Osteoblast (primary cell): ENCODE data around the gene HHAT. TPM values are rescaled to one million over a fixed set of nuclear protein-coding genes. Genes with fewer than 3 reads are reported as not detected.

Experiments
- DNase-seq: peaks from one replicate; pipeline ENCODE4 v3.0.0; 2011; ENCODE audit warnings: low spot score, mixed read lengths; ENCODE audit not compliant: insufficient read length; ENCODE audit errors: missing footprints
- H2AFZ ChIP-seq: 2 replicates; pipeline ENCODE4 v1.6.0; 2011; ENCODE audit warnings: mild to moderate bottlenecking, low read length
- H3K27ac ChIP-seq: 2 replicates; pipeline ENCODE4 v1.5.1; 2011; ENCODE audit warnings: mild to moderate bottlenecking, low read depth, low read length, moderate library complexity
- H3K27me3 ChIP-seq: 2 replicates; pipeline ENCODE4 v1.6.0; 2012; ENCODE audit warnings: mild to moderate bottlenecking, control low read depth, inconsistent platforms, low read length, moderate library complexity; ENCODE audit not compliant: insufficient read depth
- H3K36me3 ChIP-seq: 2 replicates; pipeline ENCODE4 v1.5.1; 2011; ENCODE audit warnings: mild to moderate bottlenecking, low read length, control low read depth, moderate library complexity; ENCODE audit not compliant: insufficient read depth
- H3K4me1 ChIP-seq: 2 replicates; pipeline ENCODE4 v1.5.1; 2011; ENCODE audit warnings: mild to moderate bottlenecking, low read length, control low read depth, moderate library complexity; ENCODE audit not compliant: insufficient read depth
- H3K4me2 ChIP-seq: 2 replicates; pipeline ENCODE4 v1.6.0; 2011; ENCODE audit warnings: mild to moderate bottlenecking, low read length; ENCODE audit not compliant: insufficient read depth
- H3K4me3 ChIP-seq: fragments of 200-600 bp; sonication (generic); 3 replicates; pipeline ENCODE4 v1.5.1; 2012; ENCODE audit warnings: mild to moderate bottlenecking, low read length, inconsistent platforms; ENCODE audit not compliant: insufficient read depth
- H3K79me2 ChIP-seq: 2 replicates; pipeline ENCODE4 v1.6.0; 2012; ENCODE audit warnings: mild to moderate bottlenecking, low read length, control low read depth, inconsistent platforms; ENCODE audit not compliant: insufficient read depth
- H3K9me3 ChIP-seq: 2 replicates; pipeline ENCODE4 v1.5.1; 2011; ENCODE audit warnings: low read depth, low read length, control low read depth
- H4K20me1 ChIP-seq: 2 replicates; pipeline ENCODE4 v1.6.0; 2012; ENCODE audit warnings: mild to moderate bottlenecking, low read length, control low read depth; ENCODE audit not compliant: insufficient read depth
- CTCF ChIP-seq: IDR thresholded peaks from 2 replicates; pipeline ENCODE4 v1.5.1; 2011; ENCODE audit warnings: mild to moderate bottlenecking, low read depth, low read length, moderate library complexity; ENCODE audit errors: extremely low read depth
- total RNA-seq: library from RNA; depleted of rRNA; stranded (reverse); fragments of >200 nt; gene quantifications from 2 replicates; pipeline ENCODE4 v1.2.3, GENCODE V29; 2012

Gene HHAT
- total RNA-seq, 1 donor, result 5.1 TPM

GRCh38 chr1:210605099-210605498 is 276.4 kb downstream of the HHAT start:
- no peaks in the 10 kb centered on the region for H3K27me3 ChIP-seq
- no peak overlapping the region for H2AFZ ChIP-seq
- peaks cover 7% of the 10 kb centered on the region for H3K4me1 ChIP-seq
- no peak overlapping the region for H3K4me3 ChIP-seq
- H4K20me1 ChIP-seq, result no peaks in the 10 kb centered on the region
- TF ChIP-seq CTCF, result no peak
- no peak overlapping the region for H3K4me2 ChIP-seq
- H3K36me3 ChIP-seq, result no peaks in the 10 kb centered on the region
- no peaks in the 10 kb centered on the region for H3K79me2 ChIP-seq
- H3K27ac ChIP-seq, result no peak overlapping the region
- no peaks in the 10 kb centered on the region for H3K9me3 ChIP-seq
- DNase-seq, result no peak

- H3K79me2 ChIP-seq, result no peaks in the 10 kb centered on the region
These were observed 278.7 kb downstream of the HHAT start for GRCh38 chr1:210607361-210607760.

GRCh38 chr1:210608767-210609166 is 280.1 kb downstream of the HHAT start:
- no peak for TF ChIP-seq CTCF

More at GRCh38 chr1:210607361-210607760, 278.7 kb downstream of the HHAT start:
- Histone ChIP-seq H2AFZ (no peak overlapping the region), H3K27ac (no peak overlapping the region), H3K4me2 (no peak overlapping the region), H3K9me3 (no peaks in the 10 kb centered on the region), H3K27me3 (no peaks in the 10 kb centered on the region), H3K4me3 (no peak overlapping the region), H4K20me1 (no peaks in the 10 kb centered on the region), H3K4me1 (no peaks in the 10 kb centered on the region), H3K36me3 (no peaks in the 10 kb centered on the region)
- no peak for DNase-seq
- TF ChIP-seq CTCF, result no peak

GRCh38 chr1:210616356-210616755 is 287.7 kb downstream of the HHAT start:
- Histone ChIP-seq H3K27me3 (no peaks in the 10 kb centered on the region), H3K36me3 (no peaks in the 10 kb centered on the region), H3K79me2 (no peaks in the 10 kb centered on the region), H3K27ac (no peak overlapping the region), H3K4me3 (no peak overlapping the region), H3K4me1 (no peaks in the 10 kb centered on the region), H3K9me3 (no peaks in the 10 kb centered on the region), H2AFZ (no peak overlapping the region), H3K4me2 (no peak overlapping the region), H4K20me1 (no peaks in the 10 kb centered on the region)
- no peak for TF ChIP-seq CTCF
- DNase-seq, result no peak

More at GRCh38 chr1:210608767-210609166, 280.1 kb downstream of the HHAT start:
- H4K20me1 ChIP-seq, result no peaks in the 10 kb centered on the region
- H3K27me3 ChIP-seq, result no peaks in the 10 kb centered on the region
- no peaks in the 10 kb centered on the region for H3K36me3 ChIP-seq
- H3K4me1 ChIP-seq, result no peaks in the 10 kb centered on the region
- H3K27ac ChIP-seq, result no peak overlapping the region
- H3K79me2 ChIP-seq, result no peaks in the 10 kb centered on the region
- H3K9me3 ChIP-seq, result no peaks in the 10 kb centered on the region
- no peak for DNase-seq
- H3K4me3 ChIP-seq, result no peak overlapping the region
- no peak overlapping the region for H3K4me2 ChIP-seq
- no peak overlapping the region for H2AFZ ChIP-seq
